ENCODE data around the gene NUAK2.
A peak's percentile ranks its signal among the peaks of the same experiment; 100 is the strongest.
"Not testable (repeated sequence)": the region's sequence is repeated elsewhere in the genome, so short reads cannot be mapped to it uniquely, and the experiment has no call there.

The NUAK2 gene

DNA sequence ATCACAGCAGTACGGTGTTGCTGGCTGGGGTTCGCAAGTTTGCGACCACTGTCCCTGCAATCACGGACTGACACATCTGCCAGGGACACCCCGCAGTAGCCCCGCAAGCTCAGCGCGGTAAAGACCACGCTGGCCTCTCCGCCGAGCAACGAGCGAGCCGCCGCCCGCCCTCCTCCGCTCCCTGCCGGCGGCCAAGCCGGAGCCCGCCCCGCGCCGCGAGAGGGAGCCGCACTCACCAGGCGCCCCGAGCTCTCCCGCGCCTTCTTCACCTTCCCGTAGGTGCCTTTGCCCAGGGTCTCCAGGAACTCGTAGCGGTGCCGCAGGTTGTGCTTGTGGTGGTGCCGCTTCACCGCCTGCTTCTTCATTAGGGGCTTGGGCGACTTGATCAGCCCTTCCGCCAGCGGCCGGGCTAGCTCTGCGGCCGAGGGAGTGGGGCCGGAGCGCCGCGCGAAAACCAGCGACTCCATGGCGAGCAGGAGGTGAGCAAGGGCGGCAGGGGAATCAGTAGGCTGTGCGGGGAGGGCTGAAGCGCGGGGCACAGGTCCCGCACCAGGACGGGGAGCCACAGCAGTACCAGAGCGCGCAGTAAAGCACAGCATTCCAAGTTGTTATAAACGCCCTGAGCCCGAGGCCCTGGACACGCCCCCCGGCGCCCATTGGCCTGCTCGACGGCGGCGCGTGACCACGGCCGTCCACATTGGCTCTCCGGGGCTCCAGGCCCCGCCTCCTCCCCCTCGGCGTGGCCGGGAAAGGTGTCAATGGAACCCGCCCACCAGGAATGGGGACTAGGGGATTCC lies at the start of gene NUAK2:
NUAK2 (minus strand) TSS at position 584 of the 797 bp plus-strand sequence; CDS start at position 467, 117 bp downstream.
- peak; percentile 79 for DNase-seq

- DNase-seq, result peak; percentile 86
Measured at GRCh38 chr1:205370780-205371179, 49.2 kb upstream of the NUAK2 start.

DNA sequence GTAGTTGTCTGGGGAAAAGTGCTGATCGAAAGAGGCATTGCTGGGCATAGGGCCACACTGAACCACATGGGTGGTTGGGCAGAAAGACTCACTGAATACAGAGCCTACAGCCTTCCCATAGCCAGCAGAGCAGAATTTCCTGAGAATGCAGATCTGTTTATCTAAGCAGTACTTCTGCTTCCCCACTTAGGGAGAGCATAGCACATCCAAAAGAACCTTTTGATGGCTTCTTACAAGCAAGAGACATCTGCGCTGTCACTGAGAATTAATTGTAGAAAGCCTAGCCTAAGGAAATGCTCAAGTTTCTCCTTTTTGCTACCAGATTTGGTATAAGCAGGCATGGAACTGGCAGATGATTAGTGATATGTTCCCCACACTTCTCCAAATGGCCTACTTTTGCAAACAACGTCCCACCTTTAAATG lies 48.2 kb upstream of the NUAK2 start:
- DNase-seq, result no peak

DNA sequence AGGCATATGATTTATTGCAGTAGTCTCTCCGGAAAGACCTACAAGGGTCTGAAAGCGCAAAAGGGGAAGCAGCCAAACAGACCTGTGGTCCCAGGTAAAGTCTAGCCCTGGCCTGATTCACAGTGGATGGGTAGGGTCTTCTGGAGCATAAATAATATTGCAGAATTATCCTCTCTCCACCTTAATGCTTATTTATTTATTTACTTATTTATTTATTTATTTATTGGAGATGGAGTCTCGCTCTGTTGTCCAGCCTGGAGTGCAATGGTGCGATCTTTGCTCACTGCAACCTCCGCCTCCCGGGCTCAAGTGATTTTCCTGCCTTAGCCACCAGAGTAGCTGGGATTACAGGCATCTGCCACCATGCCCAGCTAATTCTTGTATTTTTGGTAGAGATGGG lies 46.9 kb upstream of the NUAK2 start:
- no peak for DNase-seq

DNA sequence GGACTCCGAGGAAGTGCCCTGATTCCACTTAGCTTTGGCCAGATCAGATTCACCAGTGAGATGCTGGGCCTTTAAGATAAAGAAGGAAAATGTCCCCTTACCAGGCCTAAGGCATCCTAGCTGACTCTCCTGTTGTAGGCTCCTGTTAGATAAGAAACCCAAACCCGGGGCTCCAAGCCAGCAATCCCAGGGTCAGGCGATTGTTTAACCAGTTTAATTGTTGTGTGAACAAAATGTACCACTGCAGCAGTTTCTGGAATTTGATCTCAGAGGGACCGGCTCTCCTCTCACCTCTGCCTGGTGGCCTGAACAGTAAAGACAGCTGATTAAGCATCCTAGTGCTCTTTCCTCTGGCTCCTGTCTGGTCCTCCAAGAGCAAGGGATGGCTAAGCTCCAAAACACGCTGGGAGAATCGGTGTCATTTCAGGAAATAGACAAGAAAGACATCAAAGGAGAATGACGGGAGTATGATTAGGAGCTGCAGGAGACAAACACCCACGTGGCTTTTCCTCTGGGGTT lies 44.5 kb upstream of the NUAK2 start:
- DNase-seq, result peak; percentile 88

- DNase-seq, result not testable (repeated sequence)
Measured at GRCh38 chr1:205365086-205365485, 43.5 kb upstream of the NUAK2 start.

DNA sequence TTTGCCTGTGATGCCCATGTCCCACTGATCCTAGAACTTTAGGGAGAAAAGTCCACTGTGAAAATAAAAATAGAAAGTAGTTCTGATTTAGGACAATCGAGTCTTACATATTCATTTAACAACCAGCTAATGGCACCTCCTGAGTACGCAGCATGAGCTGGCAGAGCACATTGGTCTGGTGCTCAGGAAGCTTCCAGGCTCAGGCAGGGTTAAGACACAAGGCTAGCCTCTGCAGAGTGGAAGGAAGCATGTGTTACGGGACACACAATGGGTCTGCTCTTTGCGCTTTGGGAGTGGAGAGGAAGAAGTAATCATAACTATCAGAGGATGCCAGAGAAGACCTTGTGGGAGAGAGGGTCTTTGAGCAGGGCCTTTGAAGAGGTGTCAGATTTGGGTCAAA lies 39.3 kb upstream of the NUAK2 start:
- DNase-seq, result no peak

DNA sequence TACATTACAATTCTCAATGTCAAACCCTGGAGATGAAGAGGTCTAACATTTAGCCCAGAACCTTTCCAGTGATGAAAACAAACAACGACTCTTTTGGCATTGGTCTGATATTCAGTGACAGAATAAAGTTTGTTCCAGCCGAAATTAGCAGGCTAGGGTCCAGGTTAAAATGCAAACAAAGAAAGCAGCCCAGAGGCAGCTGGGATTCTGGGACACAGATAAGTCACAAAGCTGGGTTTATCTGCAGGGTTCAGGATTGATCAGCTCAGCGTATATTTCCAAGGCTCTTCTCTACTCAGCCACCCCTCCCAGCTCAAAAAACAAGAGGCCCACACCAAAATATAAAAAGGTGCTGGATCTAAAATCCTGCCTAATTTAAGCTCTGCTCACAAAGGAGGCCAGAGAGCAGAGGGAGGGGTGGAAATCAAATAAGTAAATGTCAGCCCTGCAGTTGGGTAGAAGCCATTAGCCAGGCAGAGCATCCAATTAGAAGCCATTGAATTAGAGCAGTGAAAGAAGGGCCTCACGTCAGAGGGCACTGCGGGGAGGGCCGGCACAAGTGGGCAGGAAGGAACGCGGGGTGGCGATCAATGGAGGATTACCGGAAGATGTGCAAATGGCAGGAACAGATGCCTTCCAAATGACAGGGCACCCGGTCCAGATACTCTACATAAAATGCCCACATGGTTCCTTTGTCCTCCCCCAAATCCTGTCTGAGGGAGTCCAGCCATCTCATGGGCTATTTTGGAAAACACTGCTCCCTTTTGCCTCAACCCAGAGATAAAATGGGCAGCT lies 38.4 kb upstream of the NUAK2 start:
- DNase-seq, result no peak

GRCh38 chr1:205358579-205358978 lies 37.0 kb upstream of the NUAK2 start:
- DNase-seq, result no peak

GRCh38 chr1:205357567-205357966 lies 36.0 kb upstream of the NUAK2 start:
- DNase-seq, result no peak

DNA sequence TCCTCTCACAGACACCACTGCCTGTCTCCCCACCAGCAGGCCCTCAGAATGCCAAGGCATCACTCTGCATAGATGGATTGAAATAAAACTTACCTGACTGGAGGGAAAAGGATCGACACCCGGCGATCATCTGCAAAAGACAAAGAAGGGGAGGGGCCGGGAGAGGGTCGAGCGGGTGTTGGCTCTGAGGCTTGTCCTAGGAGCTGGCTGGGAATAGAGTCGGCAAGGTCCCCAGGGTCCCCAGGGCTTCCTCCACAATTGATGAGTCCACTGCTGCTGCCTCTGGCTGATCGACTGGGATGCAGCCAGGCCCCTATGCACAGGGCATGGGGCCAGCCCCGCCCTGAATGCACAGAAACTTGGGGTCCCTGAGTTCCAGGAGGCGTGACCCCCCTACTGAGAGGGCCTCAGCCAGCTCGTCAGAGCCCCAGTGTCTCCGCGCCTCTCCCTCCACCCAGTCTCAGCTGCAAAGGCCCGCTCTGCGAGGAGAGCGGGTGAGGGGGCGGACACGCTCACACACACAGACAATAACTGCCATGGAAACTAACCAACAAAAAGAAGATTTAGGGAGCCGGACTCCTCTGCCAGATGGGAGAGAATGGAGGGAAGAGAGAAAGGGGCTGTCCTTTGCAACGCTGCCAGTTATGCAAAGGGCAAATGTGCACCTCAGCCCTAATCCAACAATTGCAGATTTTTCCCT lies 35.0 kb upstream of the NUAK2 start, which contains the start of gene KLHDC8A:
KLHDC8A (minus strand) TSS at position 483 of the 700 bp plus-strand sequence. CDS start 13,318 bp downstream, outside the sequence.
- no peak for DNase-seq

DNA sequence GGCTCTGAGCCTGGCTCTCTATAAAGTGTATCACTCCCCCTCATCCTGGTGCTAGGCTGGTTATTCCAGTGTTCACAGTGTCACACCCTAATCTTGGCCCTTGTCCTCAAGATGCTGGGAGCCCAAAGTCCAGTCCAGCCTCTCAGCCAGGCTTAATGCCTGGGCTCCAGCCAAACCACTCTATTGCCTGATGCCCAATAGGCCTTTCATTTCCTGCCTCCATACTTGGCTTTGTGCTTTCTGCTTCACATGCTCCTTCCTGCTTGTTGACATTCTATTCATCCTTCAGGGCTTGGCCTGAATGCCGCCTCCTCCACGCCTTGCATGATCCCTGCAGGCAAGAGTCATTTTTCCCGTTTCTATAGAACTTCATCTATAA lies 33.5 kb upstream of the NUAK2 start:
- no peak for DNase-seq

DNA sequence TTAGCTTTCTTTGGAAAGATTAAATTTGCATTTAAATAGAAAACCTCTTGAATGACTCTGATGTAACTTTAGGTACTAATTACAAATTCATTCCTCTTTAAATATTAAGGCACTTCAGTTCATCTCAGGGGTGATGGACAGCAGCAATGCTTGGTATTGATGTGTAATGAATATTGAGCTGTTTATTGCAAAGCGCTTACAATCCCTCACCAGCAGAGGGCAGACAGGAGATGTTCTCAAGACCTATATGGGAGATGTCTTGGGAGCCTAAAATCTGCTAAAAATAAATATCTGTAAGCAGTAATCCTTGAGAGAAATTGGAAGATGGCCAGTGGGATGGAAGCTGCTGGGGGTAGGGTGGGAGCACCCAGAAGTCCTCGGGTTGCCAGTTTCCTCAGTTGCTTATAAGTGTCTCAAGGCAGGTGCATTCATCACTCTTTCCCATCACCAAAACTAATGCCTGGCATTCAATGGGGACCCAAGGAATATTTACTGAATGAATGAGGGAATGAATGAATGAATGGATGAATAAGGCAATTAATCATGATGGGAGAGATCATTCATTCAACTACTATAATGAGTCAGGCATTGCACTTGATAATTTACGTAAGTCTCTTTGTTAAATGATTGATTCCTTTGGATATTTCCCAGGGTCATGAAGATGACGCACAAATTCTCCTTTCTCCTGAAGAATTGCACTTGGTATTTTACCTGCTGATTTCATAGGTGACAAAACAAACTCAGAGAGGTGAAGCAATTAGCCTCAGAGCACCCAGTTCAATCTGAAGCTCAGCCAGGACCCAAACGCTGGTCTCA lies 32.9 kb upstream of the NUAK2 start:
- peak; percentile 76 for DNase-seq

DNA sequence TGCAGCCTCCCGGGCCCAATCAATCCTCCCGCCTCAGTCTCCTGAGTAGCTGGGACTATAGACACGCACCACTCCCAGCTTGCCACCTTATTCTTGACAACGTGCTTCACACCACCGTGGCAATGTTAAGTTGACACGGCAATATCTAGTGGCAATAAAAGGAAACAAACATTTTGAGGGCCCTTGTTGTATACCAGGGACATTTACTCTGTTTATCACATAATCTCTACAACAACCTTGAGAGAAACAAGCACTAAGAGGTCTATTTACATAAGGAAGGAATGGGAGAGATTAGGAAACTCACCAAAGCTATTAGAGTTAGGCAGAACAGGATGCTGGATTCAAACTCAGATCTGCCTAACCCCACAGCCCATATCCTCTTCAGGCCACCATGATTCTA lies 32.1 kb upstream of the NUAK2 start:
- DNase-seq, result no peak

- DNase-seq, result no peak
Measured at GRCh38 chr1:205353191-205353590, 31.6 kb upstream of the NUAK2 start.

- peak; percentile 80 for DNase-seq
Measured at GRCh38 chr1:205351984-205352713, 30.6 kb upstream of the NUAK2 start.

- no peak for DNase-seq
Measured at GRCh38 chr1:205350691-205351141, 29.2 kb upstream of the NUAK2 start.

DNA sequence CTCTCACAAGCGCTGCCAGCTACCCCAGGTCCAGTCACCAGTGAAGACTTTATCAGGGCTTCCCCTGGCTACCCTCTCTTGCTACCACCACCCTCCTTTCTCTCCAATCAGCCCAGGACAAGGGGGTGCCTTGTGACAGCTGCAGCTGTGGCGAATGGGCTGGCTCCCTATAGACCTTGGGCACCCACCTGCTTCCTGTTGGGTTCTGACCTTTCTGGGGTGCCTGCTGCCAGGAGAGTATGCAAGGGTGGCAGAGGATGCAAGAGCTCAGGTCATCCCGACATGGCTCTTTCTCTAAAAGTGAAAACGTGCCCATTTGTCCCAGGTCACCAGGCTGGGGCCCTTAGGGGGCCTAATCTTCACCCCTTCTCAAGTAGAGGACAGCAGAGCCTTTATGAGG lies 28.6 kb upstream of the NUAK2 start:
- DNase-seq, result no peak

DNA sequence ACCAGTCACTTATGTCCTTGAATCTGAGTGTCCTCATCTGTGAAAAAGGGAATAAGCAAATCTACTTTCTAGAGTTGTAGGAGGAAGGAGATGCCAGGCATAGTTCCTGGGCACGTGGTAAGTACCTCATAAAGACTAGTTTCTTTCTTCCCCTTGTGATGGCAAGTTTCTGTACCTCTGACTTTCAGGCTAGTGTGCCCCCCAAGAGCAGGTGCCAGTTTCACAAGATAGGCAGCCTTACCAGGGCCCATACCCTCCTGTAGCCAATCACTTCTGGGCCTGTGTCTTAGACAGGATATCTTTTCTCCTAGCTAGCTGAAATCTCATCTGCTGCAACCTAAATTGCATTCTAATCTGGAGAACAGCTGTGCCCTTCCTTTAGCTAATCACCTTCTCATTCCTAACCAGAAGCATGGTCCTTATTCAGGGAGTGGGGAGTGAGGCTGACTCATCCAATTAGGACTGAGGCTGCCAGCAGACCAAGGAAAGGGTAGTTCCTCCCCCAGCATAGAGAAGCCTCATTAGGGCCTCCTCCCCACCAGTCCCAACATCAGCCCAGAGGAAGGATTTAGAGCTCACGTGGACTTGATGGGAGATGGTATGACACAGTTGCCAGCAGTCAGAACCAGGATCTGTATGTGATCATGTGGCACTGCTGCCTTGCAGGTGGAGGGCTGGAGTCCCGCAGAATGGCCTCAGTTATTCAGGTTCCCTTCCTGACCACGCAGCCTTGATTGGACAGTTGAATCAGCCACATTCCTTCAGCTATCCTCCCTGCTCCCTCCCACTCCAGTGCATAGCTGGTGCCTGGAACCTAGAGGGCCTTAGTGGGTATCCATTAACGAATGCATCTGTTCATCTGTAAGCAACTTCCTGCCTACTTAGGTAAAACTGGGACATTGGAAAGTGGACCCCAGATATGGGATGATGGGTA lies 27.3 kb upstream of the NUAK2 start:
- no peak for DNase-seq

- no peak for DNase-seq
Measured at GRCh38 chr1:205346956-205347574, 25.5 kb upstream of the NUAK2 start.
